Kidney tubule cell (primary cell): ENCODE results near the gene PCK2.
"Not testable (repeated sequence)": the region's sequence is repeated elsewhere in the genome, so short reads cannot be mapped to it uniquely, and the experiment has no call there.

Experiments used
- DNase-seq: peaks from one replicate; pipeline ENCODE4 v3.0.0-alpha.2; 2018; ENCODE audit warnings: low spot score

Gene PCK2

GRCh38 chr14:24095271-24096068 is 1.4 kb downstream of the PCK2 start:
- DNase-seq = peak; percentile 70

DNA sequence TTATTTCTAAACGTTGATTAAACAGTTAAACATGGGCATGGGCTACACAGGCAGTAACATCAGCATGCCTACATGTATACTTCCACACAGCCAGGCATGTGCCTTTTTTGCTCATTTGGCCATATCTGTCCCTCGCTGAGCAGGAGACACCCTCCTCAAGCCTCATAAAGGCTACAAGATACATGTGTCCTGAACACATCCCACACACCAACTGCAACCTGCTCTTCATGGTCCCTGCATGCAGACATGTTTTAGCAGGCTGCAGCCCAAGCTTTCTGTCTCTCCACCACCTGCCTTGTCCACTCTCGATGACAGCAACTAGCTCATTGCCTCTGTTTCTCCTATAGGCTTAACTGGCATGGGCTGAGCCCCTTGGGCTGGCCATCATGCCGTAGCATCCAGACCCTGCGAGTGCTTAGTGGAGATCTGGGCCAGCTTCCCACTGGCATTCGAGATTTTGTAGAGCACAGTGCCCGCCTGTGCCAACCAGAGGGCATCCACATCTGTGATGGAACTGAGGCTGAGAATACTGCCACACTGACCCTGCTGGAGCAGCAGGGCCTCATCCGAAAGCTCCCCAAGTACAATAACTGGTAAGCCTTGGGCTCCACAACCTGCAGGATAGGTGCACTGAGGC is 2.6 kb downstream of the PCK2 start:
- no peak for DNase-seq

- DNase-seq = no peak
Measured at GRCh38 chr14:24098229-24098926, 4.3 kb downstream of the PCK2 start.

- DNase-seq = no peak
Measured at GRCh38 chr14:24098927-24099813, 5.1 kb downstream of the PCK2 start.

GRCh38 chr14:24100197-24100981 is 6.3 kb downstream of the PCK2 start:
- no peak for DNase-seq

- DNase-seq = no peak
Measured at GRCh38 chr14:24100982-24101494, 6.9 kb downstream of the PCK2 start.

GRCh38 chr14:24102357-24103048 is 8.4 kb downstream of the PCK2 start:
- DNase-seq = no peak

- no peak for DNase-seq
Measured at GRCh38 chr14:24103451-24103850, 9.3 kb downstream of the PCK2 start.

GRCh38 chr14:24105609-24106239 is 11.6 kb downstream of the PCK2 start:
- not testable (repeated sequence) for DNase-seq

DNA sequence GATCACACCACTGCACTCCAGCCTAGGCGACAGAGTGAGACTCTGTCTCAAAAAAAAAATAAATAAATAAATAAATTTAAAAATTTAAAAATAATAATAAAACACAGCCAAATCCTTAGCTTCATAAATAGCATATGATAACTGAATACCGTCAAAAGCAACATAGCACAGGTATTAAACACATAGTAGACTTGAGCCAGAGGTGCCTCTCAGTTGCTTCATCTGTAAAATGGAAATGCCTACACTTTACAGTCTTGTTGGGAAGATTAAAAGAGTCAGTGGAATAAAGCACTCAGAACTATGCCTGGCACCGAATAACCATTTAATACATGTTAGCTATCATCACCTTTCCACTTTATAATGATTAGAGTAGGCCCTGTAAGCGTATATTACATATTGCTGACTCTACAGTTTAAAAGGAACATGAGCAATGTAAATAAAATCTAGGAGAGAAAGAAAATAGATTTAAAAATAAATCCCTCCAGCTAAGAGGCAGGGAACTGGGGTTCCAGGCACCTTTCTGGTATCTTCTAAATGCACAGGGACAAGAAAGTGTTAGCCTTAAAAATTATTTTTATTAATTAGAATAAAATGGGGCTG is 12.7 kb downstream of the PCK2 start:
- no peak for DNase-seq

DNA sequence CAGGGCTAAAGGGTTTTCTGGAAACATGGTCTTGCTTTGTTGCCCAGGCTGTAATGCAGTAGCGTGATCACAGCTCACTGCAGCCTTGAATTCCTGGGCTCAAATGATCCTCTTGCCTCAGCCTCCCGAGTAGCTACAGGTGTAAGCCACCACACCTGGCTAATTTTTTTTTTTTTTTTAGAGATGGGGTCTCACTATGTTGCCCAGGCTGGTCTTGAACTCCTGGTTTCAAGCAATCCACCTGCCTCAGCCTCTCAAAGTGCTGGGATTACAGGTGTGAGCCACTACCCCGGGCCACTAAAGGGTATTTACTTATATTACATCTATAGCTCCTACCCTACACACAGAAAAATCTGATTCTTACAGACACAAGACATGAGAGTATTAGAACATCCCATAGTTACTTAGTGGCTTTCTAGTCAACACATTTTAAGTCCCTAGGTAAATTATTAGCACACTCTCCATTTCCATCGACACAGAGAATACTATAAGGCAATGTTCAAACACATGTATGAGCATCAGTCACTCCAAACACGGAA is 14.3 kb downstream of the PCK2 start:
- no peak for DNase-seq

GRCh38 chr14:24110060-24110459 is 15.9 kb downstream of the PCK2 start:
- no peak for DNase-seq

DNA sequence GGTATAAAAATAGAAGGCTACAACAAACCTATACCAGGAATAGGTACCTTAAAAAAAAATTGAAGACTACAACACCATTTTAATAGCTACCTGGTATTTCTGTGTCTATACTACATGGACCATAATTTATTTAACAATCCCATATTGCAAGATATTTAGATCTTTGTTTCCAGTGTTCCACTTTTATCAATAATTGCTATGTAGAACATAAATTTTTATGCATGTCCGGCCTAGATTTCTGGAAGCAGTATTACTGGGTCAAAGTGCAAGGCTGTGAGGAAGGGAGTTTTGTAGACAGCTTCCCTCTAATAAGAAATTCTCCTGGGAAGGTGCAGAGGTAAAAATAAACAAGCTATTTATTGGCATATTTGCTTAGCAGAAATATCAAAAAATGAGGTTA is 16.4 kb downstream of the PCK2 start:
- no peak for DNase-seq

- no peak for DNase-seq
Measured at GRCh38 chr14:24113379-24113800, 19.3 kb downstream of the PCK2 start.

- peak; percentile 94 for DNase-seq
Measured at GRCh38 chr14:24113801-24114531, 19.9 kb downstream of the PCK2 start.

GRCh38 chr14:24114532-24115421 is 20.7 kb downstream of the PCK2 start, which contains the start of the genes DCAF11 and NRL:
Gene DCAF11, plus strand, starts transcription at chr14:24114777. Its CDS starts 818 bp downstream, at chr14:24115595.
Gene NRL, minus strand, starts transcription at chr14:24114949. Its CDS starts 32,101 bp downstream, at chr14:24082848.
- peak; percentile 100 for DNase-seq
